GF-D8 (cell line): Measurements from ENCODE around the gene KRT74.

Experiments
- DNase-seq: peaks from one replicate; lab custom pipeline; 2025; lab: John Stamatoyannopoulos, UW

Gene KRT74

DNA sequence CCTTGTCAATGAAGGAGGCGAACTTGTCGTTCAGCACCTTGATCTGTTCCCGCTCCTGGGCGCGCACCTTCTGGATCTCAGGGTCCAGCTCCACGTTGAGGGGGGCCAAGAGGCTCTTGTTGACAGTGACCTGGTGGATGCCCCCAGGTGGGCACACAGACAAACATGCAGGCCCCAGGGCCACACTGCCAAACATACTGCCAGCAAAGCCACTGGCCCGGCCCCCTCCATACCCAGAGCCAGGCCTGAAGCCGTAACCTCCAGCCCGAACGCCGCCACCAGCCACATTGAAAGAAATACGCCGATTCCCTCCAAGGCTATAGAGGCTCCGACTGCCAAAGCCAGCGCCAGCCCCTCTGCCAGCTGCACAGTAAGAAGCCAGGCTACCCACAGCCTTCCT is 337 bp downstream of the KRT74 start:
- no peak for DNase-seq

GRCh38 chr12:52570511-52570910 is 3.1 kb downstream of the KRT74 start:
- no peak for DNase-seq

GRCh38 chr12:52568111-52568510 is 5.5 kb downstream of the KRT74 start:
- no peak for DNase-seq

DNA sequence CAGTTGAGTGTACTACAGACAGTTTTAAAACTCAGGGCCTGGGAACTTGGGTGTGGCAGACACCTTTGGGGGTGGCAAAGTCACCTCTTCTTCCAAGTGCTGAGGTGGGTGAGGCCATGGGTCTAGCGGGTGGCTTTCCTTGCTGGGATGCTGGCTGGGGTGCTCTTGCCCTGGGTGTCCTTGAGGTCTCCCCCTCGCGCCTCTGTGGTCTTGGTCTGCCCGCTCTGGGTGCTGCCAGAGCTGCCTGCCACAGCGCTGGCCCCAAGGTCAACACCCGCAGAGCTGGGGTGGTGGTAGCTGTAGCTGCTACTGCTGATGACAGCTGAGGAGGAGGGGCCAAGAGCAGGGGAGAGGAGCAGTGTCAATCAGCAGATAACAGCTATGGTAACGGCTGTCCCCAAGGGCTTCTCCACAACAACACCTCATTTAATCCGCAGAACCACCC is 6.8 kb downstream of the KRT74 start:
- DNase-seq: no peak

GRCh38 chr12:52564582-52564981 is 9.1 kb downstream of the KRT74 start:
- no peak for DNase-seq

DNA sequence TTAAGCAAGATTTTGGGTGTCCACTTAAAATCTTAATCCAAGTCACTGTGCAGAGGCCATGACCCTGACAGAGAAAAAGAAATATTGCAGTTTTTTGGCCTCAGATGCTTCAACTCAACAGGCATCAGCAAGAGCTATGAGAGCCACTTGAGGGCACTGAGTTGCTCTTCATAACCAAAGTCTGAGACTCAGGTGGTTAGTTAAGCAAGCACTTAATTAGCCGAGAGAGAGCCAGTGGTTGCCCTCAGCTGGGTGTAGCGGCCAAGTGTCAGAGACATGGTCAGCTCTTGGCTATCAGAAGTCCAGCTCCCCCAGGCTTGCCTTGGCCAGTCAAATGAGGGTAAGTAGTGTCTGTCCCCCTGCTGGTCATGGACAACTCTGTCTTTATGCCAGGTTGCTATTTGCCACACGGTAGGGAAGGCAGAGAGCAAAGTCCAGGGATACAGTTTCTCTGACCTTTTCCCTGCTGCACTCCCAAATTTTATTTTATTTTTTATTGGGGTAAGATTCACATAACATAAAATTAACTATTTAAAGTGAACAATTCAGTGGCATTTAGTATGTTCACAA is 11.7 kb downstream of the KRT74 start:
- DNase-seq: no peak

GRCh38 chr12:52559979-52560378 is 13.7 kb downstream of the KRT74 start:
- no peak for DNase-seq

GRCh38 chr12:52558781-52559445 is 14.7 kb downstream of the KRT74 start:
- DNase-seq: no peak

DNA sequence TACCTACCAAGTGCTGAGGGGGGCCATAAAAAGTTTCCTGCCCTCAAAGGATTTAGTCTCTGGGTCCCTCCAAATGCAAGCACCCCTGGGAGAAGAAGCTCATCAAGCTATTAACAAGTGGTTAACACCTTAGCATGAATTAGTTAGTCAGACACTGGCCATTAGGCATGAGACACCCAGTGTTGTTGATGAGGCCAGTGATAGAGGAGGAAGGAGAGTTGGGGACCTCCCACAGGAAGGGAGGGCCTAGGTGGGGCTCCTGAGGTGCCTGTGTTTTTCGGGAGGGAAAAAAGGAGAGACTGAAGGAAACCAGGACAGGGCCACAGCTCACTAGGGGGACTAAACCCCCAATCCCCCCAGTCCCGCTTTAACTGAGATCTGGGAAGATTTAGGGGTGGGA is 16.2 kb downstream of the KRT74 start:
- DNase-seq: no peak

GRCh38 chr12:52555577-52555976 is 18.1 kb downstream of the KRT74 start:
- DNase-seq: no peak

GRCh38 chr12:52552681-52553195 is 20.9 kb downstream of the KRT74 start, which contains the start of gene KRT71:
KRT71 (minus strand) TSS chr12:52553145; CDS start chr12:52553077, 68 bp downstream.
- DNase-seq: no peak

DNA sequence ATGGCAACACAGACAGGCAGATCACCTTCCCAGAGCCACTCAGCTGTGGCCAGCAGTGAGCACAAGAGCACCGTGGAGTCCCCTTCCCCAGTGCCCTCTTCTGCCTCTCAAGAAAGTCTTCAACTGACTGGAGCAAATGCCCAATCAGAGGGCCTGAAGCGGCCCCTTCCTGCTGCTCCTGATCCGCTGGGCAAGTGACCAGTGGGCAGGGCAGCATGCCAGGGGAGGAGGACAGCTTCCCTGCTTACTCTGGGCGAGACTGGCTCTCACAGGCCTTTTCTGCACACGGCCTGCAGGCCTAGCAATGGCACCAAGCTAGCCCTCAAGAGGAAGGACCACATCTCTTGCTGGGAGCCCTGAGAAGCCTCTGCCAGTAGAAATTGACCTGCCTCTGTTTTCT is 21.6 kb downstream of the KRT74 start:
- no peak for DNase-seq

DNA sequence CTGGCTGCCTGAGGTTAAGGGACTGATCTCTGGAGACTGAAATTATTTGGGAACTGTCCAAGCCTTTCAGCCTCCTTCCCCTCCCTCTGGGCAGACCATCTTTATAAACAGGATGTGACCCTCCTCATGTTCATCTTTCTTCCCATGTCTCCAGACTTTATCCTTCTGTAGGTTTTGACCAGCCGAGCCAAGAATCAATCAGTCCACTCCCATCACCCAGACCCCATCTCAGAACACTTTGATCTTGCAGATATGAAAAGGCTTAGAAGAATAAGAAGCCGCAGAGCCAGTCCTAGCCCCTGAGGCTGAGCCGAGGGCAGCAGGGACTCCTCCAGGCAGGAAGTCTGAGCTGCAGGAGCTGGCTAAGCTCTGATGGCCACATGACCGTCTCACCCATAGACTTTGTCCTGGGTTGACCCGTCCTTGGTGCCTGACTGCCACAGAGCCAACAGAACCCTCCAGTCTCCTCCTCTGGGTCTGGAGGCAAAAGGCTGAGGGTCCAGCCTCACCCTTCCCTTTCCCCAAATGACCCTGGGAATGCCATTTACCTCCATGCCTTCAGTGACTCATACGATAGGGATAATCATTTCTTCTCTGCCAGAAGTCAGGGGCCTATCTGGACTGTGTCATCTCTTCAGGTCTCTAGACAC is 22.3 kb downstream of the KRT74 start:
- no peak for DNase-seq

DNA sequence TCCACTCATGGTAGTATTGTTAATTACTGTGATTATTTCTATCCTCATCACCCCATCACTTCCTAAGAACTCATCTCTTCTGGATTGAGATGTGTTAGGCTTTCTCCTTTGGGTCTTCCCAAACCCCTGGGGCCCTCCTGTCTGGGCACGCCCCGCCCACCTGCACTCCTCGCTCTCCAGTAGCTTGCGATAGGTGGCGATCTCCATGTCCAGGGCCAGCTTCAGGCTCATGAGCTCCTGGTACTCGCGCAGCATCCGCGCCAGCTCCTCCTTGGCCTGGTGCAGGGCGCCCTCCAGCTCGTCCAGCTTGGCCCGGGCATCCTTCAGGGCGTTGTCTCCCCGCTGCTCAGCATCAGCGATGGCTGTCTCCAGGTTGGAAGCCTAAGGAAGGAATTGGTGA is 27.5 kb downstream of the KRT74 start:
- DNase-seq: no peak

DNA sequence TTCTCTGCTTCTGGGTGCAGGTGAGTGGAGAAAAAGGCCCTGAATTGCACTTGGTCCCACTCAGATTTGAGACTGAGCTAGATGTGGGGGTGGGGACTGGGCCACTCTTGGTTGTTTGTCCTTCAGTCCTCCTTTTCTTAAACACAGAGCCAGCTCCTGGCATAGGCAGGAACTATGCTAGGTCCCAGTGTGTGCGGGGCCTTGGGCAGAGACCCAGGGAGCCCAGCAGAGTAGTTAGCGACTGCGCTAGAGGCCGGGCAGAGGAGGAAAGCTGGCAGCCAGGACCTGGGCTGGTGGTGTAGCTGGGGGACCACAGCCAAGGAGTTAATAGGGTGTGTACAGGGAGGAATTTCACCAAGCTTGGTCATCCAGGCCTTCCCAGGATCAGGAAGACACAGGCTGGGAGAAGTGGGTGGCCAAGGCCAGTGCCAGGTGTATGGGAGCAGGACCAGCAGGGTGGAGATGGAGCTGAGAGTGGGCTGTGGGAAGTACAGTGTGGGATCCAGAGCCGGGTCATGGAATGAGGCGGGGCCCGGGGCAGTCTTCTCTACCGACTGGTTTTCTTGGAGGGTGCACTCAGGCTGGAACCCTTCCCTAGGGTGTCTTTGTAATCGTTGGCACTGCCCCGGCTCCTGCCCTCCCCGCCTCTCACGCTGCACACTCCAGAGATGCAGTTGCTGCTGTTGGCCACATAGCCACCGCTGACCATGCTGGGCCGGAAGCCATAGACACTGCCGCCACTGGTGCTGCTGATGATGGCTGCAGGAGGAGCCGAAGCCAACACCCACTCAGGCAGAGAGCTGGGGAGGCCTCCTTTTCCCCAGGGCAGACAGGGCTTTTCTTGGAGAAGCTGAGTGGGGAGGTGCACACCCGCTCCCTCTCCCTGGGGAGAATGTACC is 29.4 kb downstream of the KRT74 start:
- no peak for DNase-seq

DNA sequence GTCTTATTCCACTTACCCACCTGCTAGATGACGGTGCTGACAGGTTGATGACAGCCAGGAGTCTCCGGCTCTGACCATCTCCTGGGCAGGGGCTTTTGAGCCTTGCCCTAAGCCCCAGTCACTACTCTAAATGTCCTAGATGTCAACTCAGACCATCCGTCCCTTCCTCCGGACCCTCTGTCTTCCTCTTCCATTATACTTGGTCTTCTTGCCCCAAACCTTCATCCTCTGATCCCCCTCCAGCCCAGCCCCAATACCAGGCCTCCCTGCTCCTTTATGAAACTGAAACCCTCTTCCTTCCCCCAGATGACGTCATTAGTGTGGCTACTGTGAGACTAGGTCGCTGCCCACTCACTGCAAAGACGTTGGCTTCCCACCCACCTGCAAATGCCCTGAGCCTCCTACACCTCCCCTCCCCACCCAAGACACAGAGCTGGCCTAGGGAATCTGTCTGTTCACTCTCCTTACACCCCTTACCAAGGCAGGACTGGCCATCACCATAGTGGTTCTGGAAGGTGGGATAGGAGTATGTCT is 30.8 kb downstream of the KRT74 start:
- DNase-seq: no peak

- DNase-seq: no peak
Observed at GRCh38 chr12:52542157-52542556, 31.5 kb downstream of the KRT74 start.

- DNase-seq: no peak
Observed at GRCh38 chr12:52541709-52542108, 31.9 kb downstream of the KRT74 start.

GRCh38 chr12:52540531-52540930 is 33.1 kb downstream of the KRT74 start:
- no peak for DNase-seq

DNA sequence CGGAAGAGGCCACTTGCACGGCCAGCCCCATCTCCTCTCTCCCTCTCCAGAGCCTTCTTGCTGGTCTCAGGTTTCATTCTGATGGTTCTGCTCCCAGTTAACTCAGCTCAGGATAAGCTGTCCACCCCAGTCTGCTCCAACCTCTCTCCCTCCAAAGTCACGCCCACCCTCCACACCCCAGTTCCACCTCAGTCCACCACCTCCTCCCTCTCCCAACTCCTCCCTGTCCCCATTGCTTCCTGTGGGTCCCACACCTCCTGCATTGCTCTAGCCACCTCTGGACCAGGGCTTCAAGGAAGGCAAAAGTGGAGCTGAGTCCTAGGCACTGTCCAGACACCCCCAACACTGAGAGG is 33.8 kb downstream of the KRT74 start:
- no peak for DNase-seq

- DNase-seq: no peak
Observed at GRCh38 chr12:52539083-52539820, 34.4 kb downstream of the KRT74 start.
